Measurements from ENCODE around the gene TMEFF2.

Gene TMEFF2

GRCh38 chr2:192064459-192064858 is 130.3 kb downstream of the TMEFF2 start:
- DNase-seq (ENCODE audit: low spot score), result no peak

- no peak for DNase-seq (ENCODE audit: low spot score)
Observed at GRCh38 chr2:192060161-192060560, 134.6 kb downstream of the TMEFF2 start.

- DNase-seq (ENCODE audit: low spot score), result no peak
Observed at GRCh38 chr2:192059266-192059665, 135.5 kb downstream of the TMEFF2 start.

- no peak for DNase-seq (ENCODE audit: low spot score)
Observed at GRCh38 chr2:192053921-192054320, 140.8 kb downstream of the TMEFF2 start.

GRCh38 chr2:192051533-192051932 is 143.2 kb downstream of the TMEFF2 start:
- DNase-seq (ENCODE audit: low spot score), result no peak

- no peak for DNase-seq (ENCODE audit: low spot score)
Observed at GRCh38 chr2:192049362-192049761, 145.4 kb downstream of the TMEFF2 start.

GRCh38 chr2:192047315-192048107 is 147.2 kb downstream of the TMEFF2 start:
- no peak for DNase-seq (ENCODE audit: low spot score)

- DNase-seq (ENCODE audit: low spot score), result no peak
Observed at GRCh38 chr2:192044496-192044895, 150.2 kb downstream of the TMEFF2 start.

- no peak for DNase-seq (ENCODE audit: low spot score)
Observed at GRCh38 chr2:192043216-192043870, 151.4 kb downstream of the TMEFF2 start.

- DNase-seq (ENCODE audit: low spot score), result no peak
Observed at GRCh38 chr2:192042126-192042525, 152.6 kb downstream of the TMEFF2 start.

- no peak for DNase-seq (ENCODE audit: low spot score)
Observed at GRCh38 chr2:192038110-192038509, 156.6 kb downstream of the TMEFF2 start.

- DNase-seq (ENCODE audit: low spot score), result no peak
Observed at GRCh38 chr2:192035731-192036442, 158.8 kb downstream of the TMEFF2 start.

- no peak for DNase-seq (ENCODE audit: low spot score)
Observed at GRCh38 chr2:192030856-192031255, 163.9 kb downstream of the TMEFF2 start.

GRCh38 chr2:192030289-192030688 is 164.4 kb downstream of the TMEFF2 start:
- DNase-seq (ENCODE audit: low spot score), result no peak

GRCh38 chr2:192029089-192029488 is 165.6 kb downstream of the TMEFF2 start:
- no peak for DNase-seq (ENCODE audit: low spot score)

GRCh38 chr2:192026825-192027120 is 168.0 kb downstream of the TMEFF2 start:
- no peak for DNase-seq (ENCODE audit: low spot score)

GRCh38 chr2:192026059-192026824 is 168.5 kb downstream of the TMEFF2 start:
- no peak for DNase-seq (ENCODE audit: low spot score)

- DNase-seq (ENCODE audit: low spot score), result no peak
Observed at GRCh38 chr2:192025637-192026036, 169.1 kb downstream of the TMEFF2 start.

- DNase-seq (ENCODE audit: low spot score), result no peak
Observed at GRCh38 chr2:192023006-192023405, 171.7 kb downstream of the TMEFF2 start.

GRCh38 chr2:192017844-192018243 is 176.9 kb downstream of the TMEFF2 start:
- DNase-seq (ENCODE audit: low spot score), result no peak

GRCh38 chr2:192016265-192016664 is 178.5 kb downstream of the TMEFF2 start:
- no peak for DNase-seq (ENCODE audit: low spot score)

GRCh38 chr2:192013211-192013610 is 181.5 kb downstream of the TMEFF2 start:
- no peak for DNase-seq (ENCODE audit: low spot score)

Measured in hematopoietic multipotent progenitor cell treated with erythropoietin and hydrocortisone succinate and interleukin-3 and kit ligand, for 17 days (in vitro differentiated cells).